ENCODE results near the gene CAPRIN1. TPM values are rescaled to one million over a fixed set of nuclear protein-coding genes. Genes with fewer than 3 reads are reported as not detected.
"Not testable (repeated sequence)": the region's sequence is repeated elsewhere in the genome, so short reads cannot be mapped to it uniquely, and the experiment has no call there.

Gene CAPRIN1
- polyA plus RNA-seq, 1 of the 3 experiments (the other 2 are of a cell fraction), result 67.1 TPM

DNA sequence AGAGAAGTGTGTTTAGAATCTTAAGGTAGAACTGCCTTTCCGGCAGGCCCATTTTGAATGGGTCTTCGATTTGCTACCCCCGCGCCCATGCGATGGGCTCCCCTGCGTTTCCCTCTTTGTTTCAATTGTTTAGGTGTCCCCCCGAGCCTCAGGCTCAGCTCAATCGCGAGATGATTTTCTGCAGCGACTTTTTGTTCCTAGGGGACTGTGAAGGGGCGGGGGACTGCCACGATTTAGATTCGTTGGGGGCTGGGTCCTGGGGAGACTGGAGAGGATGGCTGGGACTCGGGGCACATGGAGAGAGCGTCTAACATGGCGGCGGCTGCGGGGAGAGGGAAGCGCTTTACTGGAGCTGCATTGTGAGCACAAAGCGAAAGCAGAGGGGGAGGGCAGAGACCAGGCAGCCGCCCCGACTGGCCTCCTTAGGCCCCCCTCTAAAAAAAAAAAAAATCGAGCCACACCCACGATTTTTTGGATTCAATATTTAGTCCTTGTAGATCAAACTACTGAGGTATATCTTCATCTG lies 1.7 kb downstream of the CAPRIN1 start:
- Histone ChIP-seq H3K4me2 (peak overlapping the region; percentile 95), H3K4me1 (ENCODE audit: control insufficient read depth in 1 of 2, insufficient read depth in 2 of 2, low read depth in 1 of 2, low read length in 1 of 2) (peaks cover 13 to 69% of the 10 kb centered on the region in 2 experiments), H4K20me1 (ENCODE audit: insufficient read depth) (peaks cover 48% of the 10 kb centered on the region), H2AFZ (ENCODE audit: low read depth) (no peak overlapping the region), H3K79me2 (ENCODE audit: insufficient read depth) (peaks cover 61% of the 10 kb centered on the region), H3K9me2 (no peaks in the 10 kb centered on the region), H3K27ac (ENCODE audit: low read depth in 2 of 2, low read length in 1 of 2) (peak overlapping the region; percentile 97), H3K9ac (peak overlapping the region; percentile 99), H3F3A (replicated peaks; ENCODE audit: insufficient read depth) (peaks cover 14% of the 10 kb centered on the region), H3K36me3 (replicated peaks in 1 of 2; ENCODE audit: control insufficient read depth in 1 of 2, insufficient read depth in 2 of 2, low read length in 1 of 2) (peaks cover 26 to 50% of the 10 kb centered on the region in 2 experiments), H3K4me3 (ENCODE audit: low read depth in 2 of 2, low read length in 1 of 2) (peak overlapping the region; percentile 95), H3K27me3 (ENCODE audit: insufficient read depth) (no peaks in the 10 kb centered on the region), H3K9me3 (no peaks in the 10 kb centered on the region)
- WGBS (ENCODE audit: low lambda C conversion rate), result under 1% methylated on average over 24 of the region's 24 CpGs
- ChIA-PET CTCF (interaction anchor here (0.8 kb wide), 1 partner anchor 10 kb away, joined by 3 read pairs; no protein-coding TSS in a partner anchor), POLR2A (interaction anchor here (0.6 to 1.0 kb wide), 2 partner anchors 108 to 305 kb away, joined by 3 to 4 read pairs; partner anchors contain the start of gene ABTB2)
- DNase-seq, result peak; percentile 74
- TF ChIP-seq, protein P1, sequence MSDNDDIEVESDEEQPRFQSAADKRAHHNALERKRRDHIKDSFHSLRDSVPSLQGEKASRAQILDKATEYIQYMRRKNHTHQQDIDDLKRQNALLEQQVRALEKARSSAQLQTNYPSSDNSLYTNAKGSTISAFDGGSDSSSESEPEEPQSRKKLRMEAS (IDR thresholded peaks at IDR 0.05; ENCODE audit: low read depth), result peak; percentile 93
- TF ChIP-seq, protein P2, sequence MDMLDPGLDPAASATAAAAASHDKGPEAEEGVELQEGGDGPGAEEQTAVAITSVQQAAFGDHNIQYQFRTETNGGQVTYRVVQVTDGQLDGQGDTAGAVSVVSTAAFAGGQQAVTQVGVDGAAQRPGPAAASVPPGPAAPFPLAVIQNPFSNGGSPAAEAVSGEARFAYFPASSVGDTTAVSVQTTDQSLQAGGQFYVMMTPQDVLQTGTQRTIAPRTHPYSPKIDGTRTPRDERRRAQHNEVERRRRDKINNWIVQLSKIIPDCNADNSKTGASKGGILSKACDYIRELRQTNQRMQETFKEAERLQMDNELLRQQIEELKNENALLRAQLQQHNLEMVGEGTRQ (IDR thresholded peaks at IDR 0.05; ENCODE audit: borderline replicate concordance, low read depth, low read length), result no peak
- no peak for TF ChIP-seq RCOR1 (IDR thresholded peaks at IDR 0.05; ENCODE audit: low read length)
- TF ChIP-seq POLR2AphosphoS5 (IDR thresholded peaks at IDR 0.05; ENCODE audit: low read depth, low read length), result peak; percentile 56; the same call in 1 of the 2 replicates
- peak; percentile 83 for TF ChIP-seq MXI1 (IDR thresholded peaks at IDR 0.05; ENCODE audit: low read depth, low read length)
- TF ChIP-seq CHD2 (IDR thresholded peaks at IDR 0.05; ENCODE audit: low read length, partially characterized antibody), result peak; percentile 35
- TF ChIP-seq NFIC (IDR thresholded peaks at IDR 0.05; ENCODE audit: borderline replicate concordance), result no peak
- peak; percentile 89 for TF ChIP-seq YY1 (IDR thresholded peaks at IDR 0.05; ENCODE audit: low read depth)
- TF ChIP-seq TAF1 (IDR thresholded peaks at IDR 0.05; ENCODE audit: borderline replicate concordance, low read depth, low read length), result peak; percentile 83; the same call in 1 of the 2 replicates
- TF ChIP-seq EP300 (IDR thresholded peaks at IDR 0.05; ENCODE audit: borderline replicate concordance in 1 of 2, low read depth in 1 of 2, low read length in 1 of 2), result no peak
- no peak for TF ChIP-seq FOXJ3 (CRISPR knock-in tag; IDR thresholded peaks at IDR 0.05)
- TF ChIP-seq, protein P3, sequence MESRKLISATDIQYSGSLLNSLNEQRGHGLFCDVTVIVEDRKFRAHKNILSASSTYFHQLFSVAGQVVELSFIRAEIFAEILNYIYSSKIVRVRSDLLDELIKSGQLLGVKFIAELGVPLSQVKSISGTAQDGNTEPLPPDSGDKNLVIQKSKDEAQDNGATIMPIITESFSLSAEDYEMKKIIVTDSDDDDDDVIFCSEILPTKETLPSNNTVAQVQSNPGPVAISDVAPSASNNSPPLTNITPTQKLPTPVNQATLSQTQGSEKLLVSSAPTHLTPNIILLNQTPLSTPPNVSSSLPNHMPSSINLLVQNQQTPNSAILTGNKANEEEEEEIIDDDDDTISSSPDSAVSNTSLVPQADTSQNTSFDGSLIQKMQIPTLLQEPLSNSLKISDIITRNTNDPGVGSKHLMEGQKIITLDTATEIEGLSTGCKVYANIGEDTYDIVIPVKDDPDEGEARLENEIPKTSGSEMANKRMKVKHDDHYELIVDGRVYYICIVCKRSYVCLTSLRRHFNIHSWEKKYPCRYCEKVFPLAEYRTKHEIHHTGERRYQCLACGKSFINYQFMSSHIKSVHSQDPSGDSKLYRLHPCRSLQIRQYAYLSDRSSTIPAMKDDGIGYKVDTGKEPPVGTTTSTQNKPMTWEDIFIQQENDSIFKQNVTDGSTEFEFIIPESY (IDR thresholded peaks at IDR 0.05; ENCODE audit: borderline replicate concordance, low read depth), result no peak
- TF ChIP-seq, protein P4, sequence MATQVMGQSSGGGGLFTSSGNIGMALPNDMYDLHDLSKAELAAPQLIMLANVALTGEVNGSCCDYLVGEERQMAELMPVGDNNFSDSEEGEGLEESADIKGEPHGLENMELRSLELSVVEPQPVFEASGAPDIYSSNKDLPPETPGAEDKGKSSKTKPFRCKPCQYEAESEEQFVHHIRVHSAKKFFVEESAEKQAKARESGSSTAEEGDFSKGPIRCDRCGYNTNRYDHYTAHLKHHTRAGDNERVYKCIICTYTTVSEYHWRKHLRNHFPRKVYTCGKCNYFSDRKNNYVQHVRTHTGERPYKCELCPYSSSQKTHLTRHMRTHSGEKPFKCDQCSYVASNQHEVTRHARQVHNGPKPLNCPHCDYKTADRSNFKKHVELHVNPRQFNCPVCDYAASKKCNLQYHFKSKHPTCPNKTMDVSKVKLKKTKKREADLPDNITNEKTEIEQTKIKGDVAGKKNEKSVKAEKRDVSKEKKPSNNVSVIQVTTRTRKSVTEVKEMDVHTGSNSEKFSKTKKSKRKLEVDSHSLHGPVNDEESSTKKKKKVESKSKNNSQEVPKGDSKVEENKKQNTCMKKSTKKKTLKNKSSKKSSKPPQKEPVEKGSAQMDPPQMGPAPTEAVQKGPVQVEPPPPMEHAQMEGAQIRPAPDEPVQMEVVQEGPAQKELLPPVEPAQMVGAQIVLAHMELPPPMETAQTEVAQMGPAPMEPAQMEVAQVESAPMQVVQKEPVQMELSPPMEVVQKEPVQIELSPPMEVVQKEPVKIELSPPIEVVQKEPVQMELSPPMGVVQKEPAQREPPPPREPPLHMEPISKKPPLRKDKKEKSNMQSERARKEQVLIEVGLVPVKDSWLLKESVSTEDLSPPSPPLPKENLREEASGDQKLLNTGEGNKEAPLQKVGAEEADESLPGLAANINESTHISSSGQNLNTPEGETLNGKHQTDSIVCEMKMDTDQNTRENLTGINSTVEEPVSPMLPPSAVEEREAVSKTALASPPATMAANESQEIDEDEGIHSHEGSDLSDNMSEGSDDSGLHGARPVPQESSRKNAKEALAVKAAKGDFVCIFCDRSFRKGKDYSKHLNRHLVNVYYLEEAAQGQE (IDR thresholded peaks at IDR 0.05; ENCODE audit: low read depth, low read length), result peak; percentile 53; the same call in 1 of the 2 replicates
- no peak for TF ChIP-seq GABPA (IDR thresholded peaks at IDR 0.05; ENCODE audit: low read depth)

DNA sequence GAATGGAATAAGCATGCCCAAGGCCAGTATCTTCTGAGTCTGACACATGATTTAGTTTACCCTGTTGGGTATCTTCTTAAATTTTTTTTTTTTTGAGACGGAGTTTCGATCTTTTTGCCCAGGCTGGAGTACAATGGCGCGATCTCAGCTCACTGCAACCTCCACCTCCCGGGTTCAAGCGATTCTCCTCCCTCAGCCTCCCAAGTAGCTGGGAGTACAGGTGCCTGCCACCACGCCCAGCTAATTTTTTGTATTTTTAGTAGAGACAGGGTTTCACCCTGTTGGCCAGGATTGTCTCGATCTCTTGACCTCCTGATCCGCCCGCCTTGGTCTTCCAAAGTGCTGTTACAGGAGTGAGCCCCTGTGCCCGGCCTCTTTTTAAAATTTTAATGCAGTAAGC lies 2.8 kb downstream of the CAPRIN1 start:
- H3K27ac ChIP-seq (ENCODE audit: low read depth in 2 of 2, low read length in 1 of 2), result 0 out of 4 replicates have a peak overlapping the region, but pooled peaks of 1 of the 2 experiments have one; percentile 97
- POLR2A ChIA-PET, result interaction anchor here (0.7 kb wide), 1 partner anchor 321 kb away, joined by 3 read pairs; no protein-coding TSS in a partner anchor
- peaks cover 13 to 66% of the 10 kb centered on the region in 2 experiments for H3K4me1 ChIP-seq (ENCODE audit: control insufficient read depth in 1 of 2, insufficient read depth in 2 of 2, low read depth in 1 of 2, low read length in 1 of 2)
- peaks cover 60% of the 10 kb centered on the region for H4K20me1 ChIP-seq (ENCODE audit: insufficient read depth)
- H2AFZ ChIP-seq (ENCODE audit: low read depth); H3K9me2 ChIP-seq; DNase-seq; CTCF ChIA-PET; H3K9me3 ChIP-seq; H3K27me3 ChIP-seq (ENCODE audit: insufficient read depth): not testable (repeated sequence)
- WGBS (ENCODE audit: low lambda C conversion rate), result 81% methylated on average over 11 of the region's 11 CpGs
- H3K4me2 ChIP-seq, result peak overlapping the region; percentile 95
- peak overlapping the region; percentile 95; a peak in 3 of 4 replicates for H3K4me3 ChIP-seq (ENCODE audit: low read depth in 2 of 2, low read length in 1 of 2)
- H3K79me2 ChIP-seq (ENCODE audit: insufficient read depth), result peaks cover 72% of the 10 kb centered on the region
- H3K9ac ChIP-seq, result peak overlapping the region; percentile 99; the same call in 1 of the 2 replicates
- H3F3A ChIP-seq (replicated peaks; ENCODE audit: insufficient read depth), result peaks cover 14% of the 10 kb centered on the region
- H3K36me3 ChIP-seq (replicated peaks in 1 of 2; ENCODE audit: control insufficient read depth in 1 of 2, insufficient read depth in 2 of 2, low read length in 1 of 2), result peaks cover 32 to 60% of the 10 kb centered on the region in 2 experiments
